Parathyroid adenoma (tissue), 2 donors: Measurements from ENCODE around the gene GOLGA3.
"Not testable (repeated sequence)": the region's sequence is repeated elsewhere in the genome, so short reads cannot be mapped to it uniquely, and the experiment has no call there.

Experiments
- H2AFZ ChIP-seq: fragments of 300-600 bp; sonication (generic); one replicate; pipeline ENCODE4 v1.7.0; 2017; ENCODE audit warnings: antibody characterized with exemption, mild to moderate bottlenecking
- H3K27ac ChIP-seq: fragments of 300-600 bp; sonication (generic); one replicate; pipeline ENCODE4 v1.7.0; 2017
- H3K27me3 ChIP-seq: fragments of 300-600 bp; sonication (generic); one replicate; pipeline ENCODE4 v1.7.0; 2017; ENCODE audit warnings: low read length; ENCODE audit not compliant: control insufficient read depth, insufficient read depth
- H3K36me3 ChIP-seq: fragments of 300-600 bp; sonication (generic); one replicate; pipeline ENCODE4 v1.7.0; 2017; ENCODE audit warnings: low read length; ENCODE audit not compliant: control insufficient read depth, insufficient read depth
- H3K4me1 ChIP-seq: fragments of 300-600 bp; sonication (generic); one replicate; pipeline ENCODE4 v1.7.0; 2017; ENCODE audit warnings: control low read depth
- H3K4me2 ChIP-seq: fragments of 300-600 bp; sonication (generic); one replicate; pipeline ENCODE4 v1.7.0; 2017; ENCODE audit warnings: low read length
- H3K4me3 ChIP-seq: fragments of 300-600 bp; sonication (generic); one replicate; pipeline ENCODE4 v1.7.0; 2017; ENCODE audit warnings: low read depth, low read length
- H3K79me2 ChIP-seq: fragments of 300-600 bp; sonication (generic); one replicate; pipeline ENCODE4 v1.7.0; 2017; ENCODE audit warnings: control low read depth
- H3K9ac ChIP-seq: fragments of 300-600 bp; sonication (generic); one replicate; pipeline ENCODE4 v1.7.0; 2017; ENCODE audit warnings: mild to moderate bottlenecking
- H3K9me3 ChIP-seq: fragments of 300-600 bp; sonication (generic); one replicate; pipeline ENCODE4 v1.7.0; 2017; ENCODE audit warnings: low read length; ENCODE audit not compliant: control insufficient read depth
- CTCF ChIP-seq: fragments of 300-600 bp; sonication (generic); IDR thresholded peaks from one replicate; pipeline ENCODE4 v1.7.0; 2017; ENCODE audit warnings: antibody characterized with exemption, mild to moderate bottlenecking
- donor health status: primary hyperparathyroidism.

GOLGA3 gene

DNA sequence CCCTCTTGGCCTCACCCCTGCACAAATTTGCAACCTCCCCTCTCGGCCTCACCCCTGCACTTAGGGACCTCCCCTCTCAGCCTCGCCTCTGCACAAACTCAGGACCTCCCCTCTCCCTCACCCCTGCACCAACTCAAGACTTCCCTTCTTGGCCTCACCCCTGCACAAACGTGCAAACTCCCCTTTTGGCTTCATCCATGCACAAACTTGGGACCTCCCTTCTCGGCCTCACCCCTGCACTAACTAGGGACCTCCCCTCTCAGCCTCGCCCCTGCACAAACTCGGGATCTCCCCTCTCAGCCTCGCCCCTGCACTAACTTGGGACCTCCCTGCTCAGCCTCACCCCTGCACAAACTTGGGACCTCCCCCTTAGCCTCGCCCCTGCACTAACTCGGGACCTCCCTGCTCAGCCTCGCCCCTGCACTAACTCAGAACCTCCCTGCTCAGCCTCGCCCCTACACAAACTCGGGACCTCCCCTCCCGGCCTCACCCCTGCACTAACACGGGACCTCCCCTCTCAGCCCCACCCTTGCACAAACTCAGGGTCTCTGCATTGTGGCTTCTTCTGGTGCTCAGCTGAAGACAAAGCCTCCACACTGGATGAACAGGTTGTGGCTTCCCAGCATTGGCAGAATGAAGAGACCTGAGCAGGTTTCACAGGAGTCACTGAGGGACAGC lies 11.0 kb upstream of the GOLGA3 start:
- H3K27me3 ChIP-seq: no peaks in the 10 kb centered on the region
- H3K27ac ChIP-seq: no peak overlapping the region
- no peaks in the 10 kb centered on the region for H3K79me2 ChIP-seq
- no peak overlapping the region for H3K4me2 ChIP-seq
- H3K4me1 ChIP-seq: no peaks in the 10 kb centered on the region
- no peak overlapping the region for H3K9ac ChIP-seq
- H3K36me3 ChIP-seq: no peaks in the 10 kb centered on the region
- no peak overlapping the region for H3K4me3 ChIP-seq
- TF ChIP-seq CTCF: no peak
- H2AFZ ChIP-seq: no peak overlapping the region
- no peaks in the 10 kb centered on the region for H3K9me3 ChIP-seq

- no peak overlapping the region for H3K9ac ChIP-seq
- H3K79me2 ChIP-seq: no peaks in the 10 kb centered on the region
- H3K36me3 ChIP-seq: no peaks in the 10 kb centered on the region
- no peaks in the 10 kb centered on the region for H3K9me3 ChIP-seq
- no peak overlapping the region for H3K4me3 ChIP-seq
- TF ChIP-seq CTCF: no peak
- H3K4me1 ChIP-seq: no peaks in the 10 kb centered on the region
- no peaks in the 10 kb centered on the region for H3K27me3 ChIP-seq
- no peak overlapping the region for H2AFZ ChIP-seq
- no peak overlapping the region for H3K27ac ChIP-seq
- H3K4me2 ChIP-seq: no peak overlapping the region
These were observed 9.9 kb upstream of the GOLGA3 start for GRCh38 chr12:132838410-132839080.

- Histone ChIP-seq H3K27ac (no peak overlapping the region), H3K4me2 (no peak overlapping the region), H3K9me3 (no peaks in the 10 kb centered on the region), H3K79me2 (no peaks in the 10 kb centered on the region), H3K27me3 (no peaks in the 10 kb centered on the region), H3K36me3 (no peaks in the 10 kb centered on the region), H2AFZ (no peak overlapping the region), H3K4me1 (no peaks in the 10 kb centered on the region), H3K4me3 (no peak overlapping the region), H3K9ac (no peak overlapping the region)
- TF ChIP-seq CTCF: no peak
These were observed 9.2 kb upstream of the GOLGA3 start for GRCh38 chr12:132837693-132838409.

DNA sequence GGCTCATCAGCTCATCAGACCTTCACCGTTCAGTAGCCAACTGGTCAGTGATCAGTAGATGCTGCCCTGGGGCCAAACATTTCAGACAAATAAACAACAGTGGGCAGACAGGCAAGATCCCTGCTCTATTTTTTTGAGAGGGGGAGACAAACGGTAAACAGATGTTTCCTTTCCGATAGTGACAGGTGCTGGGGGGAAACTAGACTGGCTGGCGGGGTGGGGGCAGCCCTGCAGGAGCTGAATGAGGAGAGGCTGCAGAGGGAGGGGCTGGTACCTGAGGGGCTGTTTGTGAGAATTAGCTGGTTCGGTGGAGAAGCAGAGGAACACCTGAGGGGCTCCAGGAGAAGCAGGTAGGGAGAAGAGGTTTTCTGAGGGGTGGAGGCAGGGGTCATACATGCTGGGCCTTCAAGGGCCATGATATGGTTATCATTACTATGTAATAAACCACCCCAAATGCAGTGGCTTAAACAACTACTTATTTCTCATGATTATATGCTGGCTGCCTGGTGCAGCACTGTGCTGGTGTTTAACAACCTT lies 8.2 kb upstream of the GOLGA3 start:
- H3K9me3 ChIP-seq: no peaks in the 10 kb centered on the region
- H3K4me2 ChIP-seq: no peak overlapping the region
- no peaks in the 10 kb centered on the region for H3K36me3 ChIP-seq
- H3K79me2 ChIP-seq: no peaks in the 10 kb centered on the region
- no peak overlapping the region for H3K4me3 ChIP-seq
- H2AFZ ChIP-seq: no peak overlapping the region
- H3K27me3 ChIP-seq: no peaks in the 10 kb centered on the region
- H3K9ac ChIP-seq: no peak overlapping the region
- no peak overlapping the region for H3K27ac ChIP-seq
- TF ChIP-seq CTCF: no peak
- H3K4me1 ChIP-seq: no peaks in the 10 kb centered on the region

DNA sequence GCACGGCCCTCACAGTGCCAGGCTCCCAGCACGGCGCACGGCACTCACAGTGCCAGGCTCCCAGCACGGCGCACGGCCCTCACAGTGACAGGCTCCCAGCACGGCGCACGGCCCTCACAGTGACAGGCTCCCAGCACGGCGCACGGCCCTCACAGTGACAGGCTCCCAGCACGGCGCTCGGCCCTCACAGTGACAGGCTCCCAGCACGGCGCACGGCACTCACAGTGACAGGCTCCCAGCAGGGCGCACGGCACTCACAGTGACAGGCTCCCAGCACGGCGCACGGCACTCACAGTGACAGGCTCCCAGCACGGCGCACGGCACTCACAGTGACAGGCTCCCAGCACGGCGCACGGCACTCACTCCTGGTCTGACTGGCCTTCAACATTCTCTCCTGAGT lies 7.6 kb upstream of the GOLGA3 start:
- H3K4me2 ChIP-seq, H3K27me3 ChIP-seq, H3K4me3 ChIP-seq, H3K79me2 ChIP-seq, H3K9ac ChIP-seq, H3K4me1 ChIP-seq, H3K36me3 ChIP-seq, H2AFZ ChIP-seq, H3K9me3 ChIP-seq, H3K27ac ChIP-seq: not testable (repeated sequence)
